HG03469 (cell line): ENCODE data around the gene PRKD1.

Experiments used
- ATAC-seq: cut with Tn5 transposase; IDR thresholded peaks from one replicate; pipeline ENCODE4 v1.9.1; 2021; ENCODE audit warnings: mild to moderate bottlenecking, moderate library complexity, moderate number of reproducible peaks; ENCODE audit not compliant: unreplicated experiment

PRKD1 gene

GRCh38 chr14:29536886-29537511, 390.6 kb downstream of the PRKD1 start:
- ATAC-seq = no peak

GRCh38 chr14:29529418-29529817, 398.2 kb downstream of the PRKD1 start:
- ATAC-seq = no peak

- no peak for ATAC-seq
Measured at GRCh38 chr14:29528889-29529288, 398.8 kb downstream of the PRKD1 start.

- no peak for ATAC-seq
Measured at GRCh38 chr14:29527286-29527685, 400.4 kb downstream of the PRKD1 start.
